ENCODE data around the gene PGP. TPM values are rescaled to one million over a fixed set of nuclear protein-coding genes. Genes with fewer than 3 reads are reported as not detected.

PGP gene
- total RNA-seq, 1 experiment from 2014 or later, result 38.3 TPM

DNA sequence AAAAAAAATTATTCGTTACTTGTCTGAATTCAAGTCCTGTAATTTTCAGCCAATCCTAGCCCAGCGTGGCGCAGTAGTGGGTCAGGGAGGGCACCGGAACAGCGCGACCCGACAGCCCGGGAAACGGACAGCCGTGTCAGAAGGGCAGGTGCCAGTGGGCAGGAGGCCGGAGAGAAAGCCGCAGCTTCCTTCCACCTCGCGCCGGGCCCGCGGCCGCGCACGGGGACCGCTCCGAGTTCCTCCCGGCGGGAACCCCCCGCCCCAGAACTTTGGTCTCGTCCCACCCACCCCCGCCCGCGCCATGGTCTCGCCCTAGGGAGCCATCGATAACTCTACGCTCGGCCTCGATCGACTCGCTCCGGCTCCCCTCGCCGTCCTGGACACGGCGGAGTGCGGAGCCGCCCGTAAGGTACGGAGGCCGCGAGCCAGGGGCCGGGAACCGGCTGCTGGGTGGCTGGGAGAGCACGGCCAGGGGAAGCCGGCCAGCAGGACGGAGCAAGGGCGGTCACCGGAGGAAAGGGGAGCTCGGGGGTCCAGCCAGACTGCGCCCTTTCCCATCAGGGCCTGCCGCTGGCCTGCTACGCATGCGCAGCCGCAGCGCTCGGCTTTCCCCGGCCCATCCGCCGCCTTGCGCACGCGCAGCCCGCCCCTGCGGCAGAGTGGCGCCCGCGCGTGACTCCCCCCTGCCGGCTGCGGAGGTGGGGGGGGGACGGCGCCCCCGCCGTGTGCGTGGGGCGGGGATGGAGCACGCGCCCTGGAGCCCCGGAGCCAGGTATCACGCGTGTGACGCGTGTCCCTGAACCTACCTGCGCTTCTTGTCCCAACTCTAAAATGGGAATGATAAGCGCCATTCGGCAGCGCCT lies 9.3 kb downstream of the PGP start, which contains the start of gene MLST8:
Gene MLST8 (plus strand): TSS at position 351 of the 863 bp plus-strand sequence. CDS start 632 bp downstream, outside the sequence.
- Histone ChIP-seq H3K79me1 (ENCODE audit: insufficient read depth, low read depth, low read length, poor library complexity, severe bottlenecking) (no peaks in the 10 kb centered on the region), H2BK20ac (ENCODE audit: low read depth, low read length, poor library complexity, severe bottlenecking) (no peak within 1 kb of the TSS), H3K4me2 (ENCODE audit: insufficient read depth, insufficient read length, low read length) (peak within 1 kb of the TSS; percentile 80), H4K5ac (ENCODE audit: insufficient read length, low read depth, low read length) (no peak within 1 kb of the TSS), H3K18ac (ENCODE audit: insufficient read length, low read depth, low read length) (peak within 1 kb of the TSS; percentile 96), H3K9ac (ENCODE audit: extremely low read depth, insufficient read length, low read length) (peak within 1 kb of the TSS; percentile 88), H3T11ph (ENCODE audit: low read length) (no peak within 1 kb of the TSS), H4K91ac (ENCODE audit: insufficient read length, low read depth, low read length) (no peak within 1 kb of the TSS), H3K9me3 (ENCODE audit: control insufficient read depth, low read depth, low read length) (no peaks in the 10 kb centered on the region), H4K8ac (replicated peaks; ENCODE audit: insufficient read length, low read depth, low read length) (no peak within 1 kb of the TSS), H2BK12ac (ENCODE audit: insufficient read length, low read depth, low read length) (no peak within 1 kb of the TSS), H2BK120ac (ENCODE audit: low read depth, low read length, poor library complexity, severe bottlenecking) (no peak within 1 kb of the TSS), H3K23me2 (ENCODE audit: insufficient read length, low read depth, low read length, poor library complexity, severe bottlenecking) (peaks cover 12% of the 10 kb centered on the region), H2BK15ac (ENCODE audit: low read depth, low read length) (no peak within 1 kb of the TSS), H2AK5ac (ENCODE audit: insufficient read length, low read length) (no peak within 1 kb of the TSS), H3K4ac (ENCODE audit: low read depth, low read length) (no peak within 1 kb of the TSS), H3K56ac (ENCODE audit: insufficient read length, low read depth, low read length) (no peak within 1 kb of the TSS), H3K27me3 (ENCODE audit: insufficient read depth, low read length) (no peaks in the 10 kb centered on the region), H3K14ac (ENCODE audit: insufficient read depth, low read length) (peak within 1 kb of the TSS; percentile 97), H3K23ac (ENCODE audit: insufficient read length, low read depth, low read length) (no peak within 1 kb of the TSS), H4K20me1 (ENCODE audit: control insufficient read depth, insufficient read depth, insufficient read length) (no peaks in the 10 kb centered on the region), H2BK5ac (ENCODE audit: insufficient read length, low read length) (no peak within 1 kb of the TSS), H3K79me2 (ENCODE audit: insufficient read depth, low read length) (no peaks in the 10 kb centered on the region), H3K4me1 (ENCODE audit: insufficient read depth, low read length) (no peaks in the 10 kb centered on the region; the same call in 1 of the 2 replicates), H3K27ac (ENCODE audit: insufficient read length, low read depth, low read length) (no peak within 1 kb of the TSS), H2AFZ (ENCODE audit: low read length) (no peak within 1 kb of the TSS)
- Mint-ChIP-seq H3K27ac (peak within 1 kb of the TSS in 1 of 3 experiments; percentile 65; a peak in 2 of 7 replicates), H3K27me3 (ENCODE audit: low read depth) (peaks cover 31% of the 10 kb centered on the region), H3K9me3 (peaks cover 0 to 9% of the 10 kb centered on the region in 2 experiments; a peak in 1 of 5 replicates), H3K4me3 (peak within 1 kb of the TSS; percentile 76 to 84), H3K4me1 (peaks cover 6 to 9% of the 10 kb centered on the region in 2 experiments), H3K36me3 (ENCODE audit: insufficient read depth in 1 of 3, low read depth in 3 of 3) (peaks cover 7 to 28% (median 28%) of the 10 kb centered on the region in 3 experiments; a peak in 6 of 7 replicates)
- TF ChIP-seq, protein P1, sequence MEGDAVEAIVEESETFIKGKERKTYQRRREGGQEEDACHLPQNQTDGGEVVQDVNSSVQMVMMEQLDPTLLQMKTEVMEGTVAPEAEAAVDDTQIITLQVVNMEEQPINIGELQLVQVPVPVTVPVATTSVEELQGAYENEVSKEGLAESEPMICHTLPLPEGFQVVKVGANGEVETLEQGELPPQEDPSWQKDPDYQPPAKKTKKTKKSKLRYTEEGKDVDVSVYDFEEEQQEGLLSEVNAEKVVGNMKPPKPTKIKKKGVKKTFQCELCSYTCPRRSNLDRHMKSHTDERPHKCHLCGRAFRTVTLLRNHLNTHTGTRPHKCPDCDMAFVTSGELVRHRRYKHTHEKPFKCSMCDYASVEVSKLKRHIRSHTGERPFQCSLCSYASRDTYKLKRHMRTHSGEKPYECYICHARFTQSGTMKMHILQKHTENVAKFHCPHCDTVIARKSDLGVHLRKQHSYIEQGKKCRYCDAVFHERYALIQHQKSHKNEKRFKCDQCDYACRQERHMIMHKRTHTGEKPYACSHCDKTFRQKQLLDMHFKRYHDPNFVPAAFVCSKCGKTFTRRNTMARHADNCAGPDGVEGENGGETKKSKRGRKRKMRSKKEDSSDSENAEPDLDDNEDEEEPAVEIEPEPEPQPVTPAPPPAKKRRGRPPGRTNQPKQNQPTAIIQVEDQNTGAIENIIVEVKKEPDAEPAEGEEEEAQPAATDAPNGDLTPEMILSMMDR (conservative IDR thresholded peaks at IDR 0.05), result 0 out of 3 replicates have a peak, but pooled peaks have one; percentile 21
- peak; percentile 79 for DNase-seq
- no CpG with 5 or more reads among the region's 93 CpGs for WGBS (ENCODE audit: extremely low coverage, insufficient read length, low lambda C conversion rate)

All from H9 (cell line).